Ecto neural progenitor cell (in vitro differentiated cells): Measurements from ENCODE around the gene RPH3AL.
A peak's percentile ranks its signal among the peaks of the same experiment; 100 is the strongest.
"Not testable (repeated sequence)": the region's sequence is repeated elsewhere in the genome, so short reads cannot be mapped to it uniquely, and the experiment has no call there.

Experiments
- DNase-seq: peaks from one replicate; pipeline ENCODE4 v3.0.0-alpha.2; 2018; ENCODE audit warnings: low spot score

RPH3AL gene

DNA sequence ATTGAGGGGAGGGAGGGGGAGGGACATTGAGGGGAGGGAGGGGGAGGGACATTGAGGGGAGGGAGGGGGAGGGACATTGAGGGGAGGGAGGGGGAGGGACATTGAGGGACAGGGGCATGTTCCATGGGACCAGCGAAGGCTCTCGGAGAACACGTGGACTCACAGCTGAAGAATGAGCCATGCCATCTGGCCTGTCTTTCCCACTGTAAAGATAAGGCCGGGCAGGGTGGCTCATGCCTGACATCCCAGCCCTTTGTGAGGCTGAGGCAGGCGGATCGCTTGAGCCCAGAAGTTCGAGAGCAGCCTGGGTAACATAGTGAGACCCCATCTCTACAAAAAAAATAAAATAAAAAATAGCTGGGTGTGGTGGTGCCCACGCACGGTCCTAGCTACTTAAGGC, 32.5 kb downstream of the RPH3AL start:
- DNase-seq = no peak

- no peak for DNase-seq
Measured at GRCh38 chr17:319266-319665, 33.3 kb downstream of the RPH3AL start.

DNA sequence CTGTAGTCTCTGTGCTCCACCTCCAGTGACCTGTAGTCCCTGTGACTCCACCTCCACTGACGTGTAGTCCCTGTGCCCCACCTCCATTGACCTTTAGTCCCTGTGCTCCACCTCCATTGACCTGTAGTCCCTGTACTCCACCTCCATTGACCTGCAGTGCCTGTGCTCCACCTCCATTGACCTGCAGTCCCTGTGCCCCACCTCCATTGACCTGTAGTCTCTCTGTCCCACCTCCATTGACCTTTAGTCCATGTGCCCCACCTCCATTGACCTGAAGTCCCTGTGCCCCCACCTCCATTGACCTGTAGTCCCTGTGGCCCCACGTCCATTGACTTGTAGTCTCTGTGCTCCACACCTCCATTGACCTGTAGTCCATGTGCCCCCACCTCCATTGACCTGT, 35.5 kb downstream of the RPH3AL start:
- DNase-seq = not testable (repeated sequence)

GRCh38 chr17:315399-315798, 37.2 kb downstream of the RPH3AL start:
- not testable (repeated sequence) for DNase-seq

DNA sequence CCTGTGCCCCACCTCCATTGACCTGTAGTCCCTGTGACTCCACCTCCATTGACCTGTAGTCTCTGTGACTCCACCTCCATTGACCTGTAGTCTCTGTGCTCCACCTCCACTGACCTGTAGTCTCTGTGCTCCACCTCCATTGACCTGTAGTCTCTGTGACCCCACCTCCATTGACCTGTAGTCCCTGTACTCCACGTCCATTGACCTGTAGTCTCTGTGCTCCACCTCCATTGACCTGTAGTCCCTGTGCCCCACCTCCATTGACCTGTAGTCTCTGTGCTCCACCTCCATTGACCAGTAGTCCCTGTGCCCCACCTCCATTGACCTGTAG, 38.0 kb downstream of the RPH3AL start:
- not testable (repeated sequence) for DNase-seq

GRCh38 chr17:313911-314613, 38.5 kb downstream of the RPH3AL start:
- no peak for DNase-seq

DNA sequence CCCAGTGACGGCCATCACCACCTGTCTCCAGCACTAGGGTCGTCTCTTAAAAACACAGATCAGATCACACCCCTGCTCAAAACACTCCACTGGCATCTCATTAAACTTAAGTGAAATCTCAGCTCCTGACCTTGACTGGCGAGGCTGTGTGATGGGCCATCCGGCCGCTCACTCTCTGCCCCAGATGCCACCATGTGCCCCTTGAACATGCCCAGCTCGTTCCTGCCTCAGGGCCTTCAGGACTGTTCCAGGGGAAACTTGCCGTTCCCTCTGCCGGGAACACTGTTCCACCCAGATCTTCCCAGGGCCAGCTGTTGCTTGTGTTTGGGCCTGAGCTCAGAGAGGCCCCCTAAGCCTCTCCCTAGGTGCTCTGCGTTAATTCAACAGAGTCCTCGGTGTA, 39.4 kb downstream of the RPH3AL start:
- DNase-seq = no peak

DNA sequence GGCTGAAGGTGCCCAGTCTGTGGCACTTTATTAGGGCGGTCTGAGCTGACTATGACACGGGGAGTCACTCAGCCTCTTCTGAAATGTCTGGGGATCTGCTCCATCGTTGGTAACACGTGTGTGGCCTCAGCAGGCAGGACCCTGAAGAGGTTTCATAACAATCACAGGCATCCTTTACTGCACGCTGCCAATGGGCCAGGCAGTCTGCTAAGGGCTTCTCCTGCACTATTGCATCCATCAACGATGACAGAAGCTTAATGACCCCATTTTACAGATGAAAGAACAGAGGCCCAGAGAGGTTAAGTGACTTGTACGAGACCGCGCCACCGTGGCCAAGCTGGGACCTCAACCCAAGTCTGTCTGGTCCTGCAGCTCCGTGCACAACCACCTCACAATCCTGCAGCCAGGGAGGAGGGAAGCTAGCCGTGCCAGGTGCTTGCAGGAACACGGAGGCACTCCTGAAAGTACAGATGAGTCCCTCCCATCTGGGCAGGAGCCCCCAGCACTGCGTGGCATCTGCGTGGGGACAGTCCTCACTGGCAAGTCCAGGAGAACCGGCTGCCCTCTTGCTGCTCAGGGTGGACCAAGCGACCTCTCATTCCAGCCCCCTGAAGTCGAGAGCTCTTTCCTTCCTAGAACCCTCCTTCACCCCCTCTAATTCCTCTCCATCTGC, 40.0 kb downstream of the RPH3AL start:
- no peak for DNase-seq

GRCh38 chr17:311119-311782, 41.4 kb downstream of the RPH3AL start:
- DNase-seq = no peak

DNA sequence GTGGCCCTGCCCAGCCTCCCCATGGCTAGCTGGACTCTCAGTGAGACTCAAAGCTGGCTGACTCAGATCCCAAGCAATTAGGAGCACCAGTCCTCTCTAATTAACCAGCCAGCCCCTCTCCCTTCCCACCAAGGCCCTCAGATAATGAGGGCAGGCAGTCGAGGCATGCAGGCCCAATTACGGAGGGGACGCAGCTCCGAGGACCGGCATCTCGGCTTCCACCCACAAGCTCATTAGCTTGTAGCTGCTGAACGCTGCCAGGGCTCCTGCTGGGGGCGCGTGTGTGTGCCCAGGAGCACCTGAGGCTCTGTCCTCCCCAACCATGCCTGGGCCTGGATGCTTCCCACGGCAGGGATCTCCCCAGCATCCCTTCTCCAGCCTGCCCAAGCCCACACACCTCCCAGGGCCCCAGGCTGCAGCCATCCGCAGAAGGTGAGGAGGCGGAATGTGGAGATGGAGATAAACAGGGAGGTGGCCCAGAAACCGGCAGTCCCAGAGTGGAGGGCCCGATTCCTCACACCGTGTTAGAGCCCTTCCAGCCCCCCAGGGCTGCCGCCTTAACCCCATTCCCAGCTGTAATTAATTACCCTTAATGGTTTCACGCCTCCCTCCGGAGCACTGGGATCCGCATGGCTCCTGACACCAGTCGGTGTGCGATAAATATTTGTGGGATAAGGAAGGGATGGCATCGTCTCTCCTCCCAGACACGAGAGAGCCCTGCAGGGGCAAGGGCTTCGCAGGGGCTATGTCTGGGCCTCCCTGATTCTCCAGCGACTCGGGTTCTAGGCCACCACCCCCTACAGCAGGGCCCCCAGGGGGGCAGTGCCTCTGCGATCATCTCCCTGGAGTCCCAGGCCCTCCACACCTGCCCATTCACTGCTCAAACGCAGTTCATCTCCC, 42.2 kb downstream of the RPH3AL start:
- DNase-seq = no peak

DNA sequence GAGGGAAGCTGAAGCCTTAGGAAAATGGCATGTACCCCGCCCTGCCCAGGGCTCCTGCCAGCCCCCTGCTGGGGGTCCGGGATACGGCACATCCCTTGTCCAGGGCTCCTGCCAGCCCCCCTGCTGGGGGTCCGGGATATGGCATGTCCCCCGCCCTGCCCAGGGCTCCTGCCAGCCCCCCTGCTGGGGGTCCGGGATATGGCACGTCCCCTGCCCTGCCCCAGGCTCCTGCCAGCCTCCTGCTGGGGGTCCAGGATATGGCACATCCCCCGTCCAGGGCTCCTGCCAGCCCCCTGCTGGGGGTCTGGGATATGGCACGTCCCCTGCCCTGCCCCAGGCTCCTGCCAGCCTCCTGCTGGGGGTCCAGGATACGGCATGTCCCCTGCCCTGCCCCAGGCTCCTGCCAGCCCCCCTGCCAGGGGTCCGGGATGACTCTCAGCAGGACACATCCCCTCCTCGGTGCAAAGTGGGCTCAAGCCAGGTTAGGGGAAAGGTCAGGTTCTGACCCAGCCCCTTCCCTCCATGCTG, 43.2 kb downstream of the RPH3AL start:
- peak; percentile 87 for DNase-seq

DNA sequence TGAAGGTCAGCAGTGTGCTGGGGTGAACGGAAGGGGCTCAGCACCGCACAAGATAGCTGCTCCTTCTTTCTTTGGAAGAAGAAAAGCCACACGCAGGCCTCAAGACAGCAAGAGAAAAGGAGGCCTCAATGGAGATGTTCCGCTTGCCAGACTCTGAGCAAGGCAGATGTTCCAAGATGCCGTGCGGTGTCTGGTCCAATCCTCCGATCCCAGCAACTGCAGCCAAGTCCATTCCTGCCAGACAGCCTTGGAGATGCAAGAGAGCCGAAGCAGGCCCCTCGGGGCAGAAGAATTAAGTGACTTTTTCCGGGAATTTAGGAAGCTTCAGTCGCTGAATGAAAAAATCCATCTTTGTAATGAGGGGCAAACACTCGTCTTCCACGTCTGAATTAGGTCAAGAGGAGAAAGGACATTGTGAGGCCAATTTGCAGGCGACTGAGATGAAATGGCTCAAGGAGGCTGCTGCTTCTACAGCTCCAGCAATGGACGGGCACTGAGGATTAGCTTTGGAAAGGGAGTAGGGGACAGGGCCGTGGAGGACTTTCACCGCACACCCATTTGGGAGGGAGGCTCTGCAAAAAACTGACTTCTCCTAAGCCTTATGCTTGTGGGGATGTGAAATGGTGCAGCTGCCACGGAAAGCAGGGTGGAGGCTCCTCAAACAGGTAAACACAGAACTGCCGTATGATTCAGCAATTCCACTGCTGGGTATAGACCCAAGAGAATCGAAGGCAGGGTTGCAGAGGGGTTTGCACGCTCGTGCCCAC, 44.7 kb downstream of the RPH3AL start:
- DNase-seq = no peak

- DNase-seq = no peak
Measured at GRCh38 chr17:307295-307691, 45.3 kb downstream of the RPH3AL start.

- DNase-seq = no peak
Measured at GRCh38 chr17:306536-307294, 45.9 kb downstream of the RPH3AL start.

DNA sequence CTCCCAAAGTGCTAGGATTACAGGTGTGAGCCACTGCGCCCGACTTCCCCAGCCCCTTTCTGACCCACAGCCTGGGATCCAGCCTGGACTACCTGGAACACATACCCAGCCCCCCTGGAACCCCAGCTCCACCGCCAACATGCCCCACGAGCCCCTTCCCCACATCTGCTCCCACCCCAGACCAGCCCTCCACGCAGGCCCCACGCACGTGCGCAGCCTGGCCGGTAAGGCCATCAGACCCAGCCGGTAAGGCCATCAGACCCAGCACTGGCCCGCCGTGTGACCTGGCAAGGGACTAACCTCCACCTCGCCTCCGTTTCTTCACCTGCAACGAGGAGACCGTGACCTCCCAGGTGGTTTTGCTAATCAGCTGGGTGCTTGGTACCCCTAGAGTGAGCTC, 46.5 kb downstream of the RPH3AL start:
- no peak for DNase-seq

DNA sequence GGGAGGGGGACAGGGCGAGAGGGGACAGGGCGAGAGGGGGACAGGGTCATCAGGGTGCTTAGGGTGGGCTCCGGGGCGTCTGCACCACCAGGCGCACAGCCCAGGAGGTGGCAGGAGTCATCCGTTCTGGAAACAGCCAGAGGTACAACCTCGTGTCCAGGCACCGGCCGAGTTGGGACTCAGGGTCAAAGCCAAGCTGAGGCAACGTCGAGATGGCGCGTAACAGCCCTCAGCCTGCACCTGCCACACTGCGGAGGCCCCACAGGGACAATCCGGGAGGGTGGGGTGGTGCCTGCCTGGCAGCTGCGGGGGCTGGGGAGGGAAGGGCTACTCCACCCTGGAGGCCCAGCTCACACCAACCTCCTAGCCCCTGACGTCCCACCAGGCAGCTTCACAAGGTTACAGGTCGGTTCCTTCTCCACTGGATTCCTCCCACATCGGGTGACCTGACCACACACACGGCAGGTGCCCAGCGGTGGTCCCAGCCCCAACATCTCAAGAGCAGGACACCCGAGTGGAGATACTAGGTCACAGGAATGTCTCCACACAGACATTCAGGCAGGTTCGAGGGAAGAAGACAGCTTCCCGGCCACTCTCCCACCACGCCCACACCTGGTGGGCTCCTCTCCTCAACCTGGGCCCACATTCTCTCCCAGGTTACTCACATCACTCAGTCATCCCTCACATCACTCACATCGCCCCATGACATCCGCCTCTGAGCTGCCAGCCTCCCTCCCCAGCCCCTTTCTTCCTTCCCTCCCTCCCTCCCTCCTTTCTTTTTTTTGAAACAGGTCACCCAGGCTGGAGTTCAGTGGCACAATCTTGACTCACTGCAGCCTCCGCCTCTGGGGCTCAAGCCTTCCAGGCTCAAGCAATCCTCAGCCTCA, 47.3 kb downstream of the RPH3AL start:
- no peak for DNase-seq

DNA sequence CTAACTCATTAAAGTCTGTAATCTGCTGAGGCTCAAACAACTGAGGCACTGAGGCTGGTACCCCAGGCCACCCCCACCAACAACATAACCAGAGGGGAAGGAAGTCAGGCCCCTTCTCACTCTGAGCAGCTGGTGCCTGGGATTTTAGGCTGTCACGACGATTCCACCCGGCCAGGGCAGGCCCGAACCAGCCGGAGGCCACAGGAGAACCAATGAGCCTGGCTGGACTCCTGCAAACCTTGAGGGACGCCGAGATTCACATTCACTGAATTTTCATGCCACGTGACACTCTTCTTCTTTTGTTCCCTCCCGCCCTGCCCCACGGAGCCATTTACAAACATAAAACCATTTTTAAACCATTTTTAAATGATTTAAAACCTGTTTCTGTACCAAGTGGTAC, 48.1 kb downstream of the RPH3AL start:
- peak; percentile 78 for DNase-seq

DNA sequence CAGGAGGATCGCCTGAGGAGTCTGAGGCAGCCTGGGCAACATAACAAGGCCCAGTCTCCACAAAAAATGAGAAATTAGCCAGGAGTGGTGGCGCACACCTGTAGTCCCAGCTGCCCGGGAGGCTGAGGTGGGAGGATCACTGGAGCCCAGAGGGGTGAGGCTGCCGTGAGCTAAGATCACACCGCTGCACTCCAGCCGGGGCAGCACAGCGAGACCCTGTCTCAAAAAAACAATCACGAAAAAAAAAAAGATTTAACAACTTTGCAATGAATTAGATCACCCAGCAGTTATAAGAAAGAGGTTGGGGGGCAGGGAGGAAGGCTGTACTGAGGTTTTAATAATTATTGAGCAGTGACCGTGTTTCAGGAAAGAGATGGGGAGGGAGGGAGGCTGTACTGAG, 49.4 kb downstream of the RPH3AL start:
- no peak for DNase-seq

GRCh38 chr17:302300-302698, 50.3 kb downstream of the RPH3AL start:
- DNase-seq = no peak
